SK-N-SH (cell line): ENCODE measurements around the gene ZNF107. TPM values are rescaled to one million over a fixed set of nuclear protein-coding genes. Genes with fewer than 3 reads are reported as not detected.
A peak's percentile ranks its signal among the peaks of the same experiment; 100 is the strongest.

Source experiments
- CTCF ChIA-PET: fragments of 300-600, 350-600 bp; formaldehyde crosslinking; extraction: SDS; loops from one replicate; lab custom pipeline; 2021; lab: Yijun Ruan, JAX
- POLR2A ChIA-PET: fragments of 350-600 bp; sonication (Branson Sonifier 250); formaldehyde crosslinking; extraction: SDS; loops from one replicate; lab custom pipeline; 2020; ENCODE audit warnings: antibody characterized with exemption, inconsistent platforms; lab: Yijun Ruan, JAX
- DNase-seq: peaks from one replicate; pipeline ENCODE4 v3.0.0; 2012
- H2AFZ ChIP-seq: fragments of 200-600 bp; sonication (generic); 2 replicates; pipeline ENCODE4 v1.8.1; 2016; ENCODE audit warnings: antibody characterized with exemption, mild to moderate bottlenecking, low read depth
- H3F3A ChIP-seq: fragments of 200-600 bp; sonication (generic); replicated peaks from 2 replicates; pipeline ENCODE3; 2016; ENCODE audit warnings: antibody characterized with exemption, mild to moderate bottlenecking; ENCODE audit not compliant: insufficient read depth
- H3K27ac ChIP-seq, 2 experiments: fragments of 200-500 bp in 1 of 2; fragments of 200-600 bp in 1 of 2; sonication (Bioruptor generic) in 1 of 2; sonication (generic), shearing (Covaris generic) in 1 of 2; 2 replicates each; pipeline versions ENCODE4 v1.5.1 to v1.6.1; 2014 to 2016; ENCODE audit warnings: low read depth in 2 of 2, inconsistent platforms in 1 of 2, low read length in 1 of 2, mild to moderate bottlenecking in 1 of 2, mixed read lengths in 1 of 2
- H3K27me3 ChIP-seq: fragments of 200-600 bp; sonication (generic), shearing (Covaris generic); 2 replicates; pipeline ENCODE4 v1.6.1; 2016; ENCODE audit warnings: mixed run types; ENCODE audit not compliant: insufficient read depth
- H3K36me3 ChIP-seq, 2 experiments: fragments of 200-500 bp in 1 of 2; fragments of 200-600 bp in 1 of 2; sonication (Bioruptor generic) in 1 of 2; sonication (generic) in 1 of 2; replicated peaks in 1 of 2; 2 replicates each; pipeline versions ENCODE3 to v1.5.1; 2014 to 2016; ENCODE audit warnings: low read length in 1 of 2, mild to moderate bottlenecking in 1 of 2; ENCODE audit not compliant: insufficient read depth in 2 of 2, control insufficient read depth in 1 of 2
- H3K4me1 ChIP-seq, 2 experiments: fragments of 200-500 bp in 1 of 2; fragments of 200-600 bp in 1 of 2; sonication (Bioruptor generic) in 1 of 2; sonication (generic), shearing (Covaris generic) in 1 of 2; 2 replicates each; pipeline versions ENCODE4 v1.5.1 to v1.6.1; 2014 to 2016; ENCODE audit warnings: low read depth in 1 of 2, low read length in 1 of 2, mixed run types in 1 of 2; ENCODE audit not compliant: insufficient read depth in 2 of 2, control insufficient read depth in 1 of 2
- H3K4me2 ChIP-seq: fragments of 200-600 bp; sonication (generic), shearing (Covaris generic); 2 replicates; pipeline ENCODE4 v1.6.1; 2017; ENCODE audit warnings: mixed run types
- H3K4me3 ChIP-seq, 2 experiments: fragments of 200-500 bp in 1 of 2; fragments of 200-600 bp in 1 of 2; sonication (Bioruptor generic) in 1 of 2; sonication (generic), shearing (Covaris generic) in 1 of 2; 2 replicates each; pipeline versions ENCODE4 v1.5.1 to v1.8.1; 2014 to 2016; ENCODE audit warnings: low read depth in 2 of 2, inconsistent platforms in 1 of 2, low read length in 1 of 2, mild to moderate bottlenecking in 1 of 2, mixed read lengths in 1 of 2, moderate library complexity in 1 of 2
- H3K79me2 ChIP-seq: fragments of 200-600 bp; sonication (generic); 2 replicates; pipeline ENCODE4 v1.8.1; 2017; ENCODE audit warnings: mild to moderate bottlenecking; ENCODE audit not compliant: insufficient read depth
- H3K9ac ChIP-seq: fragments of 200-600 bp; sonication (generic); 2 replicates; pipeline ENCODE4 v1.6.1; 2017; ENCODE audit warnings: mixed run types
- H3K9me2 ChIP-seq: fragments of 200-600 bp; sonication (generic); 2 replicates; pipeline ENCODE4 v1.6.1; 2017; ENCODE audit warnings: mixed run types
- H3K9me3 ChIP-seq: fragments of 200-600 bp; sonication (generic); 2 replicates; pipeline ENCODE4 v1.6.1; 2017; ENCODE audit warnings: mixed run types, mild to moderate bottlenecking, moderate library complexity
- H4K20me1 ChIP-seq: fragments of 200-600 bp; sonication (generic); 2 replicates; pipeline ENCODE4 v1.6.1; 2017; ENCODE audit warnings: mild to moderate bottlenecking, mixed run types; ENCODE audit not compliant: insufficient read depth
- CTCF ChIP-seq: fragments of 200-600 bp; sonication (generic); IDR thresholded peaks from 2 replicates; pipeline ENCODE4 v1.6.1; 2017; ENCODE audit warnings: antibody characterized with exemption, mild to moderate bottlenecking, moderate library complexity
- EP300 ChIP-seq, 2 experiments: IDR thresholded peaks; 2 replicates each; pipeline versions ENCODE4 v1.4.0 to v1.6.1; 2012; ENCODE audit warnings: borderline replicate concordance in 1 of 2, low read depth in 1 of 2, low read length in 1 of 2
- GABPA ChIP-seq: IDR thresholded peaks from 2 replicates; pipeline ENCODE4 v1.4.0; 2012; ENCODE audit warnings: low read depth, mild to moderate bottlenecking
- GATA2 ChIP-seq: sonication (generic); formaldehyde crosslinking; IDR thresholded peaks from 2 replicates; pipeline ENCODE4 v1.5.0; 2020; ENCODE audit warnings: mild to moderate bottlenecking, missing genetic modification reagents
- IRF3 ChIP-seq: fragments of 150-350 bp; IDR thresholded peaks from 2 replicates; pipeline ENCODE4 v1.6.1; 2016; ENCODE audit warnings: mild to moderate bottlenecking, low read depth, low read length
- RAD21 ChIP-seq: IDR thresholded peaks from 2 replicates; pipeline ENCODE4 v1.6.1; 2012; ENCODE audit warnings: mild to moderate bottlenecking, low read length
- RXRA ChIP-seq: IDR thresholded peaks from 2 replicates; pipeline ENCODE4 v1.4.0; 2012; ENCODE audit warnings: low read depth, mild to moderate bottlenecking, borderline replicate concordance
- TEAD4 ChIP-seq: IDR thresholded peaks from 2 replicates; pipeline ENCODE4 v1.4.0; 2012; ENCODE audit warnings: mild to moderate bottlenecking, borderline replicate concordance; ENCODE audit not compliant: insufficient read depth
- USF1 ChIP-seq: IDR thresholded peaks from 2 replicates; pipeline ENCODE4 v1.4.0; 2012; ENCODE audit warnings: low read depth, borderline replicate concordance
- YY1 ChIP-seq: IDR thresholded peaks from 2 replicates; pipeline ENCODE4 v1.4.0; 2012; ENCODE audit warnings: low read depth, mild to moderate bottlenecking
- ZBTB33 ChIP-seq: IDR thresholded peaks from 2 replicates; pipeline ENCODE4 v1.4.0; 2012; ENCODE audit warnings: low read depth, borderline replicate concordance
- WGBS: methylation state at CpG from one replicate; pipeline ENCODE4 v1.1.6; 2017; ENCODE audit warnings: low lambda C conversion rate; 5-methylcytosine and 5-hydroxymethylcytosine counted together
- polyA plus RNA-seq, 3 experiments: library from polyadenylated mRNA; depleted of rRNA; stranded (reverse); fragments of >200 nt; gene quantifications; 2 replicates each; pipeline ENCODE4 v1.2.3, GENCODE V29; 2012
- TF ChIP-seq, protein P1 (sequence below): IDR thresholded peaks from 2 replicates; pipeline ENCODE4; 2012
- TF ChIP-seq, protein P2 (sequence below): fragments of 150-350 bp; IDR thresholded peaks from 2 replicates; pipeline ENCODE4 v1.6.1; 2017; ENCODE audit warnings: antibody characterized with exemption, low read length, low read depth, borderline replicate concordance

Gene ZNF107
- polyA plus RNA-seq, 1 of the 3 experiments (the other 2 are of a cell fraction) = 2.0 TPM

DNA sequence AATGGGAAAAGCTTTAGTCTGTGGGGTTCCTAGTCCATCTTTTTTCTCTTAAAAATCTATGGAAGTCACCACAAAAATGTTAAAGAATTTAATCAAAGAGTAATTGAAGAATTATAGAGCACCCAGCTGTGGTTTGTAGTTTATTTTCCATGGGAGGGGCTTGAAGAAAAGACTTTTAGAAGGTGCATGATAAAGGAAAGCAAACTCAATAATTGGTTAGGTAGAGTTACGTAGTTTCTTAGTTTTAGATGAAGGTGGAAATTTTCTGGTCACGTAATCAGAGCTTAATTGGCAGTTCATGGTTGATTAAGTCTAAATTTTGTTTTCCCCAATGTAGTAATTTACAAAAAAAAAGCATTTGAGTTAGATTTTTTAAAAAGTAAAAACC is 724 bp downstream of the ZNF107 start:
- ChIA-PET POLR2A (interaction anchor here (1.0 to 2.2 kb wide), 4 partner anchors 8 to 359 kb away, joined by 4 to 8 read pairs (median 6); partner anchors contain the start of genes ZNF138 and ZNF273), CTCF (interaction anchor here (1.4 to 1.5 kb wide), 2 partner anchors 36 to 484 kb away, joined by 3 to 10 read pairs; no protein-coding TSS in a partner anchor)
- Histone ChIP-seq H3K79me2 (peaks cover 56% of the 10 kb centered on the region), H3K36me3 (peaks cover 9 to 27% of the 10 kb centered on the region in 2 experiments), H3K9me3 (no peaks in the 10 kb centered on the region), H3K4me1 (peaks cover 5 to 14% of the 10 kb centered on the region in 2 experiments; a peak in 2 of 4 replicates), H3K9ac (peak overlapping the region; percentile 83), H3K9me2 (no peaks in the 10 kb centered on the region), H2AFZ (peak overlapping the region; percentile 87), H3F3A (no peaks in the 10 kb centered on the region), H3K4me2 (peak overlapping the region; percentile 81), H3K4me3 (peak overlapping the region; percentile 85), H3K27ac (peak overlapping the region; percentile 71 to 86; a peak in 3 of 4 replicates), H3K27me3 (no peaks in the 10 kb centered on the region), H4K20me1 (no peaks in the 10 kb centered on the region)
- WGBS = 38% methylated on average over 2 of the region's 2 CpGs
- TF ChIP-seq RXRA (no peak), TEAD4 (no peak), IRF3 (no peak), CTCF (no peak), EP300 (IDR thresholded peaks at IDR 0.05; ENCODE audit: borderline replicate concordance in 1 of 2, low read depth in 1 of 2, low read length in 1 of 2) (no peak), RAD21 (no peak), GATA2 (no peak), YY1 (no peak; the same call in 1 of the 2 replicates)
- TF ChIP-seq, protein P1, sequence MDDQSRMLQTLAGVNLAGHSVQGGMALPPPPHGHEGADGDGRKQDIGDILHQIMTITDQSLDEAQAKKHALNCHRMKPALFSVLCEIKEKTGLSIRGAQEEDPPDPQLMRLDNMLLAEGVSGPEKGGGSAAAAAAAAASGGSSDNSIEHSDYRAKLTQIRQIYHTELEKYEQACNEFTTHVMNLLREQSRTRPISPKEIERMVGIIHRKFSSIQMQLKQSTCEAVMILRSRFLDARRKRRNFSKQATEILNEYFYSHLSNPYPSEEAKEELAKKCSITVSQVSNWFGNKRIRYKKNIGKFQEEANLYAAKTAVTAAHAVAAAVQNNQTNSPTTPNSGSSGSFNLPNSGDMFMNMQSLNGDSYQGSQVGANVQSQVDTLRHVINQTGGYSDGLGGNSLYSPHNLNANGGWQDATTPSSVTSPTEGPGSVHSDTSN = no peak
- no peak for DNase-seq

GRCh38 chr7:64667311-64667710 is 1.4 kb downstream of the ZNF107 start:
- no peak for DNase-seq
- H3K9ac ChIP-seq = peak overlapping the region; percentile 83; the same call in 1 of the 2 replicates
- ChIA-PET CTCF (interaction anchor here (1.5 kb wide), 1 partner anchor 37 kb away, joined by 10 read pairs; no protein-coding TSS in a partner anchor), POLR2A (interaction anchor here (2.2 kb wide), 1 partner anchor 127 kb away, joined by 7 read pairs; the partner anchor contains the start of gene ZNF138)
- H4K20me1 ChIP-seq = no peaks in the 10 kb centered on the region
- H3K79me2 ChIP-seq = peaks cover 62% of the 10 kb centered on the region
- no peak overlapping the region for H2AFZ ChIP-seq
- H3F3A ChIP-seq = no peaks in the 10 kb centered on the region
- no peaks in the 10 kb centered on the region for H3K9me2 ChIP-seq
- peaks cover 5 to 14% of the 10 kb centered on the region in 2 experiments; a peak in 2 of 4 replicates for H3K4me1 ChIP-seq
- no peak overlapping the region; a peak in 1 of 4 replicates for H3K27ac ChIP-seq
- peak overlapping the region; percentile 85; a peak in 3 of 4 replicates for H3K4me3 ChIP-seq
- no peaks in the 10 kb centered on the region for H3K27me3 ChIP-seq
- H3K9me3 ChIP-seq = no peaks in the 10 kb centered on the region
- 86% methylated on average over 2 of the region's 2 CpGs for WGBS
- peak overlapping the region; percentile 81 for H3K4me2 ChIP-seq
- H3K36me3 ChIP-seq = peaks cover 9 to 32% of the 10 kb centered on the region in 2 experiments
- TF ChIP-seq, protein P2, sequence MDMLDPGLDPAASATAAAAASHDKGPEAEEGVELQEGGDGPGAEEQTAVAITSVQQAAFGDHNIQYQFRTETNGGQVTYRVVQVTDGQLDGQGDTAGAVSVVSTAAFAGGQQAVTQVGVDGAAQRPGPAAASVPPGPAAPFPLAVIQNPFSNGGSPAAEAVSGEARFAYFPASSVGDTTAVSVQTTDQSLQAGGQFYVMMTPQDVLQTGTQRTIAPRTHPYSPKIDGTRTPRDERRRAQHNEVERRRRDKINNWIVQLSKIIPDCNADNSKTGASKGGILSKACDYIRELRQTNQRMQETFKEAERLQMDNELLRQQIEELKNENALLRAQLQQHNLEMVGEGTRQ = no peak
- no peak for TF ChIP-seq GABPA
- TF ChIP-seq CTCF = no peak
- TF ChIP-seq USF1 = no peak
- TF ChIP-seq GATA2 = no peak; the same call in 1 of the 2 replicates
- TF ChIP-seq EP300 (IDR thresholded peaks at IDR 0.05; ENCODE audit: borderline replicate concordance in 1 of 2, low read depth in 1 of 2, low read length in 1 of 2) = no peak
- TF ChIP-seq YY1 = no peak
- no peak for TF ChIP-seq ZBTB33
